HFFc6 (cell line): ENCODE measurements around the gene SLC25A1. TPM values are rescaled to one million over a fixed set of nuclear protein-coding genes. Genes with fewer than 3 reads are reported as not detected.

Experiments
- DNase-seq: peaks from one replicate; pipeline ENCODE4 v3.0.0-alpha.2; 2018
- H3K27ac Mint-ChIP-seq: 2 replicates; pipeline ENCODE4 v1.8.0; 2020; ENCODE audit warnings: mild to moderate bottlenecking, mixed read lengths
- H3K27me3 Mint-ChIP-seq: 2 replicates; pipeline ENCODE4 v1.8.0; 2021; ENCODE audit warnings: mild to moderate bottlenecking, moderate library complexity, mixed read lengths; ENCODE audit not compliant: insufficient read depth
- H3K36me3 Mint-ChIP-seq: 2 replicates; pipeline ENCODE4 v1.8.0; 2021; ENCODE audit warnings: low read depth, mixed read lengths
- H3K4me1 Mint-ChIP-seq: 2 replicates; pipeline ENCODE4 v1.8.0; 2020; ENCODE audit warnings: low read depth, mixed read lengths
- H3K4me3 Mint-ChIP-seq: 2 replicates; pipeline ENCODE4 v1.8.0; 2020; ENCODE audit warnings: mild to moderate bottlenecking, moderate library complexity, mixed read lengths
- H3K9me3 Mint-ChIP-seq: 2 replicates; pipeline ENCODE4 v1.8.0; 2020; ENCODE audit warnings: mild to moderate bottlenecking, mixed read lengths
- long read RNA-seq: library from polyadenylated mRNA; unstranded; transcript quantifications from one replicate; pipeline ENCODE4 v2.0.0, GENCODE V29; 2019
- total RNA-seq, 6 experiments: library from RNA; stranded (reverse); fragmentation: NEBNext Ultra II Directional; extraction: Animal tissue kit (Norgen Biotek cat#: 25700); gene quantifications; 2 replicates in 1 of 6; 3 replicates in 5 of 6; pipeline ENCODE4 v1.2.3, GENCODE V29; 2021
- TF ChIP-seq, protein P1 (sequence below): fragments of 200-600 bp; sonication (generic); IDR thresholded peaks from 2 replicates; pipeline ENCODE4 v1.5.0; 2021; ENCODE audit warnings: antibody characterized with exemption, mild to moderate bottlenecking

Gene SLC25A1
- 100 to 1,000 TPM; 102 to 124 (median 108) TPM for total RNA-seq
- long read RNA-seq, transcript SLC25A1-202 (9 exons, 1,514 nt), result minor isoform, 26 of 243 reads
- long read RNA-seq, transcript SLC25A1-201 (9 exons, 1,648 nt), result major isoform, 177 of 243 reads
- long read RNA-seq, partial matches to known transcripts, result 26 of 243 reads
- long read RNA-seq, other reads (novel, unspliced or antisense), result 14 of 243 reads

DNA sequence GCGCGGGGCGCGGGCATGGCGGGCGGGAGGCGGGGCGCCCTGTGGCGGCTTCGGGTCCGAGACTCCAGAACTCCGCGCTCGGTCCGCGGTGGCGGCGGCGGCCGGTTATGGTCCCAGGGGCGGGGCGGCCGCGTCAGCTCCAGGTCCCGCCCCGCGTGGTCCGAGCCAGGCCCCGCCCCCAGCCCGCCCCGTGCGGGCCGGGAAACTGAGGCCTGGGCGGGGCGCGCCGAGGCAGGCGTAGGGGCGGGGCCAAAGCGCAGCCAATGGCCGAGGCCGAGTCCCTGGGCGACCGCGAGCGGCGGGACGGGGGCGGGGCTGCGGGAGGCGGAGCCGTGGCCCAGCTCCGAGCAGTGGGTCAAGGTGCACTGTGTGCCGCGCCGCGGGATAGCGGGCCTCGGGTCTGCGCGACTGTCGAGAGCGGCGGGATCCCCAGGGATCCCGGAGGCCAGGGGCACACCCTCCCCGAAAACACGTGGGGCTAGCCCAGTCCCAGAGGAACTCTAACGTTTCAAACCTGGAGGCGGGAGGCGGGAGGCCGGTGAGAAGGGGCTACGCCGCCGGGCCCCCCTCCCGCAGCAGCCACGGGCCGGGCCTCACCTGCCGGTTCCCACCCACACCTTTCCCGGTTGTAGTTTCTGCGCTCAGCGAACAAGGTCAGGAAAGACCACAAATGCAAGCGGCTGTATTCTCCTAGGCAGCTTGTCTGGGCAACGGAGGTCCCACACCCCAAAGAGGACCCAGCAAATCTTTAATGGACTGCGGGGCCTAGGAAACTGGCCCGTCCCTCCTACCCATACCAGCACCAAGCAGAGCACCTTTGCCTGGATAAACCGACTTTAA lies at the start of gene SLC25A1:
Gene SLC25A1, minus strand, starts transcription at position 80 of the 840 bp plus-strand sequence. Its CDS starts 63 bp downstream, at position 17.
- Mint-ChIP-seq H3K27me3 (peaks cover 2% of the 10 kb centered on the region), H3K36me3 (no peaks in the 10 kb centered on the region), H3K4me1 (peaks cover 35% of the 10 kb centered on the region), H3K27ac (peak within 1 kb of the TSS; percentile 75), H3K9me3 (no peaks in the 10 kb centered on the region), H3K4me3 (peak within 1 kb of the TSS; percentile 86)
- DNase-seq, result peak; percentile 69
- TF ChIP-seq, protein P1, sequence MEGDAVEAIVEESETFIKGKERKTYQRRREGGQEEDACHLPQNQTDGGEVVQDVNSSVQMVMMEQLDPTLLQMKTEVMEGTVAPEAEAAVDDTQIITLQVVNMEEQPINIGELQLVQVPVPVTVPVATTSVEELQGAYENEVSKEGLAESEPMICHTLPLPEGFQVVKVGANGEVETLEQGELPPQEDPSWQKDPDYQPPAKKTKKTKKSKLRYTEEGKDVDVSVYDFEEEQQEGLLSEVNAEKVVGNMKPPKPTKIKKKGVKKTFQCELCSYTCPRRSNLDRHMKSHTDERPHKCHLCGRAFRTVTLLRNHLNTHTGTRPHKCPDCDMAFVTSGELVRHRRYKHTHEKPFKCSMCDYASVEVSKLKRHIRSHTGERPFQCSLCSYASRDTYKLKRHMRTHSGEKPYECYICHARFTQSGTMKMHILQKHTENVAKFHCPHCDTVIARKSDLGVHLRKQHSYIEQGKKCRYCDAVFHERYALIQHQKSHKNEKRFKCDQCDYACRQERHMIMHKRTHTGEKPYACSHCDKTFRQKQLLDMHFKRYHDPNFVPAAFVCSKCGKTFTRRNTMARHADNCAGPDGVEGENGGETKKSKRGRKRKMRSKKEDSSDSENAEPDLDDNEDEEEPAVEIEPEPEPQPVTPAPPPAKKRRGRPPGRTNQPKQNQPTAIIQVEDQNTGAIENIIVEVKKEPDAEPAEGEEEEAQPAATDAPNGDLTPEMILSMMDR, result no peak

- no peaks in the 10 kb centered on the region for H3K9me3 Mint-ChIP-seq
- peaks cover 13% of the 10 kb centered on the region for H3K36me3 Mint-ChIP-seq
- no peak for DNase-seq
- no peaks in the 10 kb centered on the region for H3K27me3 Mint-ChIP-seq
- no peaks in the 10 kb centered on the region for H3K4me1 Mint-ChIP-seq
- H3K27ac Mint-ChIP-seq, result no peak overlapping the region
- TF ChIP-seq, protein P1, result no peak
- H3K4me3 Mint-ChIP-seq, result no peak overlapping the region
Measured at GRCh38 chr22:19228179-19228578, 49.6 kb upstream of the SLC25A1 start.

DNA sequence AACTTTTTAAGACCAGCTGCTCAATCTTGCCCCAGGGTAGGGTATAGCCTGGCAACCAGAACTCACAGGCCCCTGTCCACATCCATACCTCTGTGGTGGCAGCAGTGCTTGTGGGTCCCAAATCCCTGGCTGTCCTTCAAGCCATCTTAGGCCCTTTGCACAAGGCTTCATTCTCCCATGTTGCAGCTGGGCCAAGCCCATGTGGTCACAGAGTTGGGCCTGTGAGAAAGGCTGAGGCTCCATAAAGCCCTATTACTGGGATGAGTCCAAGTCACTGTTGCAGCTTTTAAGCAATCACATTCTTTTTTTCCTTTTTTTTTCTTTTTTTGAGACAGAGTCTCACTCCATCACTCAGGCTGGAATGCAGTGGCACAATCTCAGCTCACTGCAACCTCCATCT lies 47.9 kb upstream of the SLC25A1 start:
- H3K4me1 Mint-ChIP-seq, result no peaks in the 10 kb centered on the region
- TF ChIP-seq, protein P1, result no peak
- no peak for DNase-seq
- no peak overlapping the region for H3K4me3 Mint-ChIP-seq
- no peak overlapping the region for H3K27ac Mint-ChIP-seq
- H3K36me3 Mint-ChIP-seq, result peaks cover 11% of the 10 kb centered on the region; the same call in 1 of the 2 replicates
- no peaks in the 10 kb centered on the region for H3K27me3 Mint-ChIP-seq
- H3K9me3 Mint-ChIP-seq, result no peaks in the 10 kb centered on the region

DNA sequence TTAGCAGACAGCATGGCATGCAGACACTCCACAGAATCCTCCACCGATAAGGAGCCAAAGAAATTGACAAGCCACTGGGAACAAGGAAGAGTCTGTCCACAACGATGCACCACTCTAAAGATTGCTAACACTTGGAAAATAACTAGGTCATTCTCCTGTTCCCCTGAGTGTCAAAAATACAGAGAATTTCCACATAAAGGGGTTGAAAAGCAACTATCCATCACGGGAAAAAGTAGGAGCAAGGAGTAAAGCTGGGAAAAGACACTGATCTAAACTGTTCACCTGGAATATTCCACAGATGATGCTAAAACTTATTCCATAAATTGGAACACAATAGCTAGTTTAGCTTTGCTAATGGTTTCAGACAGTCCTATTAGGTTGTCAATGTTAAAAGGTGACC lies 47.0 kb upstream of the SLC25A1 start:
- Mint-ChIP-seq H3K4me1 (no peaks in the 10 kb centered on the region), H3K4me3 (no peak overlapping the region), H3K27me3 (peaks cover 2% of the 10 kb centered on the region; the same call in 1 of the 2 replicates), H3K27ac (no peak overlapping the region), H3K36me3 (peaks cover 11% of the 10 kb centered on the region; the same call in 1 of the 2 replicates), H3K9me3 (no peaks in the 10 kb centered on the region)
- no peak for DNase-seq
- TF ChIP-seq, protein P1, result no peak

GRCh38 chr22:19224985-19225384 lies 46.4 kb upstream of the SLC25A1 start:
- Mint-ChIP-seq H3K4me1 (no peaks in the 10 kb centered on the region), H3K36me3 (peaks cover 11% of the 10 kb centered on the region; the same call in 1 of the 2 replicates), H3K9me3 (no peaks in the 10 kb centered on the region), H3K4me3 (no peak overlapping the region), H3K27me3 (peaks cover 2% of the 10 kb centered on the region; the same call in 1 of the 2 replicates), H3K27ac (no peak overlapping the region)
- DNase-seq, result no peak
- TF ChIP-seq, protein P1, result no peak
